HCT116 (cell line): ENCODE measurements around the gene ARHGAP19. TPM values are rescaled to one million over a fixed set of nuclear protein-coding genes. Genes with fewer than 3 reads are reported as not detected.

Experiments used
- ATAC-seq: fragments of 200-7000 bp; cut with Tn5 transposase; 2 replicates; pipeline ENCODE4 v1.9.1; 2020; ENCODE audit warnings: mild to moderate bottlenecking, moderate library complexity
- BruUV-seq: library from RNA; stranded (reverse); fragments of 400-500 nt; replicated peaks from 2 replicates; lab custom pipeline; 2021; lab: Mats Ljungman, UMichigan
- CTCF ChIA-PET: fragments of 300-600 bp; sonication (Branson Sonifier 250); formaldehyde crosslinking; loops from one replicate; lab custom pipeline; 2021; ENCODE audit warnings: antibody characterized with exemption; lab: Charles Lee
- POLR2A ChIA-PET: fragments of 300-600, 350-600 bp; sonication (Branson Sonifier 250); formaldehyde crosslinking; loops from one replicate; lab custom pipeline; 2021; ENCODE audit warnings: antibody characterized with exemption; lab: Charles Lee
- RAD21 ChIA-PET, 2 experiments: fragments of 300-600 bp; sonication (Branson Sonifier 250); formaldehyde crosslinking; loops; one replicate each; lab custom pipeline; 2023; ENCODE audit warnings: low total read pairs in 2 of 2; ENCODE audit not compliant: uncharacterized antibody in 2 of 2, unreplicated experiment in 2 of 2, low non-redundant PET in 1 of 2; lab: Charles Lee
- DNase-seq: peaks from one replicate; pipeline ENCODE4 v3.0.0-alpha.2; 2010; ENCODE audit warnings: low read depth, low spot score
- H2AFZ ChIP-seq: fragments of 200-600 bp; shearing (Covaris generic), sonication (generic); 2 replicates; pipeline ENCODE4 v1.6.1; 2017; ENCODE audit warnings: low read depth, mixed run types, mixed read lengths, antibody characterized with exemption, low read length; ENCODE audit not compliant: poor library complexity, severe bottlenecking
- H3K27ac ChIP-seq: 2 replicates; pipeline ENCODE4 v1.5.1; 2012; ENCODE audit warnings: low read depth, low read length
- H3K27me3 ChIP-seq: fragments of 200-600 bp; sonication (generic); 2 replicates; pipeline ENCODE4 v1.6.1; 2016; ENCODE audit warnings: mixed run types, low read length, mixed read lengths; ENCODE audit not compliant: insufficient read depth
- H3K36me3 ChIP-seq, 2 experiments: fragments of 200-500 bp in 1 of 2; fragments of 200-600 bp in 1 of 2; sonication (Bioruptor generic) in 1 of 2; sonication (generic) in 1 of 2; 2 replicates each; pipeline versions ENCODE4 v1.5.1 to v1.6.1; 2014 to 2016; ENCODE audit warnings: low read length in 2 of 2, inconsistent platforms in 1 of 2, mixed read lengths in 1 of 2, mixed run types in 1 of 2; ENCODE audit not compliant: insufficient read depth in 2 of 2, control insufficient read depth in 1 of 2
- H3K4me1 ChIP-seq, 2 experiments: fragments of 200-600 bp in 1 of 2; sonication (generic) in 1 of 2; 2 replicates each; pipeline versions ENCODE4 v1.5.1 to v1.6.1; 2012 to 2017; ENCODE audit warnings: low read length in 2 of 2, inconsistent platforms in 1 of 2, mild to moderate bottlenecking in 1 of 2, mixed read lengths in 1 of 2, mixed run types in 1 of 2, moderate library complexity in 1 of 2; ENCODE audit not compliant: insufficient read depth in 2 of 2, control insufficient read depth in 1 of 2
- H3K4me2 ChIP-seq: fragments of 200-600 bp; sonication (generic); 2 replicates; pipeline ENCODE4 v1.6.1; 2017; ENCODE audit warnings: mixed run types, low read length, mixed read lengths
- H3K4me3 ChIP-seq, 2 experiments: fragments of 200-600 bp in 1 of 2; sonication (generic) in 1 of 2; replicated peaks in 1 of 2; 2 replicates each; pipeline ENCODE4 v1.5.1; 2011 to 2016; ENCODE audit warnings: low read length in 2 of 2, control low read depth in 1 of 2, low read depth in 1 of 2, mild to moderate bottlenecking in 1 of 2, mixed read lengths in 1 of 2, mixed run types in 1 of 2
- H3K79me2 ChIP-seq: fragments of 200-600 bp; sonication (generic); 2 replicates; pipeline ENCODE4 v1.6.1; 2017; ENCODE audit warnings: mild to moderate bottlenecking, mixed run types, low read length, moderate library complexity, mixed read lengths; ENCODE audit not compliant: insufficient read depth
- H3K9ac ChIP-seq: fragments of 200-600 bp; sonication (generic); 2 replicates; pipeline ENCODE4 v1.6.1; 2016; ENCODE audit warnings: low read length, mixed read lengths
- H3K9me2 ChIP-seq: fragments of 200-600 bp; sonication (generic), shearing (Covaris generic); 2 replicates; pipeline ENCODE4 v1.6.1; 2017; ENCODE audit warnings: mixed run types, mild to moderate bottlenecking, moderate library complexity; ENCODE audit not compliant: insufficient read depth
- H3K9me3 ChIP-seq, 2 experiments: fragments of 200-500 bp in 1 of 2; fragments of 200-600 bp in 1 of 2; sonication (Bioruptor generic) in 1 of 2; sonication (generic) in 1 of 2; 2 replicates each; pipeline ENCODE4 v1.6.1; 2014 to 2017; ENCODE audit warnings: low read length in 2 of 2, mixed read lengths in 2 of 2, inconsistent platforms in 1 of 2, low read depth in 1 of 2, mild to moderate bottlenecking in 1 of 2, mixed run types in 1 of 2, moderate library complexity in 1 of 2; ENCODE audit not compliant: control insufficient read depth in 1 of 2, insufficient read depth in 1 of 2
- H4K20me1 ChIP-seq: fragments of 200-600 bp; sonication (generic), shearing (Covaris generic); 2 replicates; pipeline ENCODE4 v1.6.1; 2017; ENCODE audit warnings: mixed run types, mild to moderate bottlenecking, moderate library complexity; ENCODE audit not compliant: insufficient read depth
- CEBPB ChIP-seq: IDR thresholded peaks from 2 replicates; pipeline ENCODE4 v1.6.1; 2012; ENCODE audit warnings: low read depth
- EGR1 ChIP-seq: IDR thresholded peaks from 2 replicates; pipeline ENCODE4 v1.6.1; 2012; ENCODE audit warnings: low read depth
- EZH2 ChIP-seq: fragments of 200-600 bp; sonication (generic); IDR thresholded peaks from 2 replicates; pipeline ENCODE4 v1.6.1; 2017; ENCODE audit warnings: antibody characterized with exemption, mixed run types
- EZH2phosphoT487 ChIP-seq: fragments of 200-600 bp; IDR thresholded peaks from 2 replicates; pipeline ENCODE4 v1.6.1; 2018; ENCODE audit warnings: antibody characterized with exemption, borderline replicate concordance
- FOSL1 ChIP-seq: IDR thresholded peaks from 2 replicates; pipeline ENCODE4 v1.6.1; 2012; ENCODE audit warnings: low read depth
- JUND ChIP-seq: IDR thresholded peaks from 2 replicates; pipeline ENCODE4 v1.6.1; 2012
- RAD21 ChIP-seq: IDR thresholded peaks from 2 replicates; pipeline ENCODE4 v1.6.1; 2012; ENCODE audit warnings: low read depth, mild to moderate bottlenecking
- ZFX ChIP-seq: fragments of 450-650 bp; IDR thresholded peaks from 2 replicates; pipeline ENCODE4 v1.6.1; 2017
- ZNF274 ChIP-seq: fragments of 200-500 bp; sonication (Bioruptor generic); IDR thresholded peaks from 2 replicates; pipeline ENCODE4 v1.6.1; 2014; ENCODE audit warnings: mild to moderate bottlenecking, low read depth, low read length, inconsistent platforms
- intact Hi-C: fragments of 100-400 bp; cut with micrococcal nuclease; formaldehyde crosslinking; loops from 2 replicates; pipeline ENCODE4 v1.10.0; 2022
- total RNA-seq: library from RNA; stranded (reverse); gene quantifications from one replicate; pipeline ENCODE4 v1.2.1, GENCODE V29; 2021; ENCODE audit not compliant: unreplicated experiment
- TF ChIP-seq, protein P1 (sequence below): IDR thresholded peaks from 2 replicates; pipeline ENCODE4 v1.6.1; 2011; ENCODE audit warnings: mild to moderate bottlenecking, low read length, moderate library complexity; ENCODE audit not compliant: insufficient replicate concordance; ENCODE audit errors: extremely low read depth
- TF ChIP-seq, protein P2 (sequence below): IDR thresholded peaks from 2 replicates; pipeline ENCODE4 v1.6.1; 2012

The ARHGAP19 gene
- total RNA-seq, 1 experiment from 2014 or later, result 36.8 TPM

DNA sequence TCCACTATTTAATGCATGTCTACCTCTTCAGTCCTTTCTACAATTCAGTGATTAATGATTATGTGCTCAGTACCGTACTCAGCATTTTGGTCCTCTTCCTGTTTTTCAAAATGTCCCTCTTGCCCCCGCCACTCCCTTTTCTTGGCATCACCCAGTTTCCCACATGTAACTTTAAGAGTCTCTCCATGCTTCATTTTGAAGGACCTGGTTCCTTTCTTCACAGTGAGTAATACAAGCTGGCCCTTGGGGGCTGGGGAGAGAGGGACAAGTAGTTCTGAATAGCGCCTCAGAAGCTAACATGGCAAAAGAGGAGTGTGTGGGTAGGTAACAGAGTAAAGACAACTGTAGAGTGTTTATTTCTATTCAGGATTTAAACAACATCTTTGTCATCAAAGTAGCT is 72.1 kb downstream of the ARHGAP19 start:
- TF ChIP-seq EZH2phosphoT487, result no peak
- TF ChIP-seq, protein P1, sequence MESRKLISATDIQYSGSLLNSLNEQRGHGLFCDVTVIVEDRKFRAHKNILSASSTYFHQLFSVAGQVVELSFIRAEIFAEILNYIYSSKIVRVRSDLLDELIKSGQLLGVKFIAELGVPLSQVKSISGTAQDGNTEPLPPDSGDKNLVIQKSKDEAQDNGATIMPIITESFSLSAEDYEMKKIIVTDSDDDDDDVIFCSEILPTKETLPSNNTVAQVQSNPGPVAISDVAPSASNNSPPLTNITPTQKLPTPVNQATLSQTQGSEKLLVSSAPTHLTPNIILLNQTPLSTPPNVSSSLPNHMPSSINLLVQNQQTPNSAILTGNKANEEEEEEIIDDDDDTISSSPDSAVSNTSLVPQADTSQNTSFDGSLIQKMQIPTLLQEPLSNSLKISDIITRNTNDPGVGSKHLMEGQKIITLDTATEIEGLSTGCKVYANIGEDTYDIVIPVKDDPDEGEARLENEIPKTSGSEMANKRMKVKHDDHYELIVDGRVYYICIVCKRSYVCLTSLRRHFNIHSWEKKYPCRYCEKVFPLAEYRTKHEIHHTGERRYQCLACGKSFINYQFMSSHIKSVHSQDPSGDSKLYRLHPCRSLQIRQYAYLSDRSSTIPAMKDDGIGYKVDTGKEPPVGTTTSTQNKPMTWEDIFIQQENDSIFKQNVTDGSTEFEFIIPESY, result no peak
- no peak for TF ChIP-seq ZFX
- no peaks in the 10 kb centered on the region for H3K36me3 ChIP-seq
- H3K9ac ChIP-seq, result no peak overlapping the region
- CTCF ChIA-PET, result interaction anchor here (3.4 kb wide), 1 partner anchor 10 kb away, joined by 19 read pairs; no protein-coding TSS in a partner anchor
- H2AFZ ChIP-seq, result no peak overlapping the region
- intact Hi-C loops, result no loop called here
- H3K4me3 ChIP-seq, result no peak overlapping the region
- no peaks in the 10 kb centered on the region for H3K9me3 ChIP-seq
- H3K27ac ChIP-seq, result no peak overlapping the region
- H3K27me3 ChIP-seq, result no peaks in the 10 kb centered on the region
- H3K9me2 ChIP-seq, result no peaks in the 10 kb centered on the region
- ATAC-seq (no peak), DNase-seq (no peak)
- H4K20me1 ChIP-seq, result no peaks in the 10 kb centered on the region
- H3K79me2 ChIP-seq, result no peaks in the 10 kb centered on the region
- POLR2A ChIA-PET, result no interaction called here
- no TSS peak for BruUV-seq
- no peaks in the 10 kb centered on the region for H3K4me1 ChIP-seq
- no peak overlapping the region for H3K4me2 ChIP-seq
- RAD21 ChIA-PET, result no interaction called here

DNA sequence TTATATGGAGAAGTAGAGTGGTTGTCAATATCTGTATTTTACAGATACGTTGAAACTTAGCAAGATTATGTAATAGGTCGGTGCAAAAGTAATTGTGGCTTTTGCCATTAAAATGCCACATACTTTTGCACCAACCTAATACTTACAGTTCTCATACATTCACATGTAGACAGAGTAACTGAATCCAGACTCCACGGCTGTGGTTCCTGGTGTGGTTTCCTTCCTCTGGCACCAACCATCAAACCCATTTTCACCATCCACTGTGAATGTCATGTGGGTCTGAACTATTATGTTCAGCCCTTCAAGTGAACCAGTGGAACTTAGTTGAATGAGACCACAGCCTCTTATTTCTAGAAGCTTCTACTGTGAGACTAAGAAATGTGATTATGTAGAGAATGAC is 75.1 kb downstream of the ARHGAP19 start:
- no peaks in the 10 kb centered on the region for H4K20me1 ChIP-seq
- no peaks in the 10 kb centered on the region for H3K27me3 ChIP-seq
- no peak overlapping the region for H3K9ac ChIP-seq
- H3K9me3 ChIP-seq, result no peaks in the 10 kb centered on the region
- no peaks in the 10 kb centered on the region for H3K79me2 ChIP-seq
- no peak for DNase-seq
- H3K9me2 ChIP-seq, result no peaks in the 10 kb centered on the region
- CTCF ChIA-PET, result interaction anchor here (1.1 to 1.7 kb wide), 4 partner anchors 9 to 180 kb away, joined by 5 to 6 read pairs (median 6); no protein-coding TSS in a partner anchor
- H3K36me3 ChIP-seq, result no peaks in the 10 kb centered on the region
- no peak overlapping the region for H3K4me2 ChIP-seq
- H3K4me3 ChIP-seq, result no peak overlapping the region
- RAD21 ChIA-PET, result interaction anchor here in 1 of 2 experiments (1.8 kb wide), 1 partner anchor 144 kb away, joined by 3 read pairs; no protein-coding TSS in a partner anchor
- no peak overlapping the region for H3K27ac ChIP-seq
- POLR2A ChIA-PET, result interaction anchor here (1.5 kb wide), 1 partner anchor 10 kb away, joined by 3 read pairs; no protein-coding TSS in a partner anchor
- ATAC-seq, result no peak
- BruUV-seq, result no TSS peak
- H2AFZ ChIP-seq, result no peak overlapping the region
- H3K4me1 ChIP-seq, result no peaks in the 10 kb centered on the region
- intact Hi-C loops, result no loop called here
- TF ChIP-seq ZNF274, result no peak
- TF ChIP-seq EZH2, result no peak
- TF ChIP-seq, protein P2, sequence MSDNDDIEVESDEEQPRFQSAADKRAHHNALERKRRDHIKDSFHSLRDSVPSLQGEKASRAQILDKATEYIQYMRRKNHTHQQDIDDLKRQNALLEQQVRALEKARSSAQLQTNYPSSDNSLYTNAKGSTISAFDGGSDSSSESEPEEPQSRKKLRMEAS, result no peak
- no peak for TF ChIP-seq JUND
- TF ChIP-seq EGR1, result no peak
- TF ChIP-seq CEBPB, result no peak
- TF ChIP-seq RAD21, result no peak
- TF ChIP-seq FOSL1, result no peak
